Parathyroid adenoma (tissue), 2 donors: ENCODE measurements around the gene ATP8B4.

ENCODE experiments used
- H2AFZ ChIP-seq: fragments of 300-600 bp; sonication (generic); one replicate; pipeline ENCODE4 v1.7.0; 2017; ENCODE audit warnings: antibody characterized with exemption, mild to moderate bottlenecking
- H3K27ac ChIP-seq: fragments of 300-600 bp; sonication (generic); one replicate; pipeline ENCODE4 v1.7.0; 2017
- H3K27me3 ChIP-seq: fragments of 300-600 bp; sonication (generic); one replicate; pipeline ENCODE4 v1.7.0; 2017; ENCODE audit warnings: low read length; ENCODE audit not compliant: control insufficient read depth, insufficient read depth
- H3K36me3 ChIP-seq: fragments of 300-600 bp; sonication (generic); one replicate; pipeline ENCODE4 v1.7.0; 2017; ENCODE audit warnings: low read length; ENCODE audit not compliant: control insufficient read depth, insufficient read depth
- H3K4me1 ChIP-seq: fragments of 300-600 bp; sonication (generic); one replicate; pipeline ENCODE4 v1.7.0; 2017; ENCODE audit warnings: control low read depth
- H3K4me2 ChIP-seq: fragments of 300-600 bp; sonication (generic); one replicate; pipeline ENCODE4 v1.7.0; 2017; ENCODE audit warnings: low read length
- H3K4me3 ChIP-seq: fragments of 300-600 bp; sonication (generic); one replicate; pipeline ENCODE4 v1.7.0; 2017; ENCODE audit warnings: low read depth, low read length
- H3K79me2 ChIP-seq: fragments of 300-600 bp; sonication (generic); one replicate; pipeline ENCODE4 v1.7.0; 2017; ENCODE audit warnings: control low read depth
- H3K9ac ChIP-seq: fragments of 300-600 bp; sonication (generic); one replicate; pipeline ENCODE4 v1.7.0; 2017; ENCODE audit warnings: mild to moderate bottlenecking
- H3K9me3 ChIP-seq: fragments of 300-600 bp; sonication (generic); one replicate; pipeline ENCODE4 v1.7.0; 2017; ENCODE audit warnings: low read length; ENCODE audit not compliant: control insufficient read depth
- CTCF ChIP-seq: fragments of 300-600 bp; sonication (generic); IDR thresholded peaks from one replicate; pipeline ENCODE4 v1.7.0; 2017; ENCODE audit warnings: antibody characterized with exemption, mild to moderate bottlenecking
- donor health status: primary hyperparathyroidism.

ATP8B4 gene

GRCh38 chr15:49908236-49908932 is 210.6 kb downstream of the ATP8B4 start:
- Histone ChIP-seq H3K27me3 (no peaks in the 10 kb centered on the region), H3K4me3 (no peak overlapping the region), H3K4me2 (no peak overlapping the region), H3K9me3 (no peaks in the 10 kb centered on the region), H3K36me3 (no peaks in the 10 kb centered on the region), H3K79me2 (no peaks in the 10 kb centered on the region), H3K27ac (no peak overlapping the region), H2AFZ (no peak overlapping the region), H3K9ac (no peak overlapping the region), H3K4me1 (no peaks in the 10 kb centered on the region)
- TF ChIP-seq CTCF, result no peak

- Histone ChIP-seq H3K27me3 (no peaks in the 10 kb centered on the region), H3K9me3 (no peaks in the 10 kb centered on the region), H3K9ac (no peak overlapping the region), H3K4me3 (no peak overlapping the region), H2AFZ (no peak overlapping the region), H3K36me3 (no peaks in the 10 kb centered on the region), H3K79me2 (no peaks in the 10 kb centered on the region), H3K27ac (no peak overlapping the region), H3K4me2 (no peak overlapping the region), H3K4me1 (no peaks in the 10 kb centered on the region)
- no peak for TF ChIP-seq CTCF
Measured at GRCh38 chr15:49906966-49907365, 212.1 kb downstream of the ATP8B4 start.

DNA sequence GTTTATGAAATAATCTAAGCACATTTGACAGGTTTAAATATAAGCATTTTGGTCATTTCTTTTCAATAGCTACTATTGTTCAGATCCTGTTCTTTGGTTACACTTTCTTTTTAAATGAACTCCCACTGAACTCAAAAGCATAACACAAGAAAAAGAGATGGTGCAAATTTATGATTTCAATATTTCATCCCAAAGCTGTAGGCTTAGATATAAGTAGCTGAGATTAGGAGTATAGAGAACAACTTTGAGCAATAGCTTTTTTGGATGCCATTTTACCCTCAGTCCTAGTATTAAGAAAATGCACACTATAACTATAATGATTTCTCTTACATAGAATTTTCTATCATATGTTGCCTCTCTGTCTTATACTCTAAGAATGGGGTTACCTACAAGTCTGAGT is 213.8 kb downstream of the ATP8B4 start:
- no peak overlapping the region for H3K9ac ChIP-seq
- H2AFZ ChIP-seq, result no peak overlapping the region
- no peaks in the 10 kb centered on the region for H3K9me3 ChIP-seq

DNA sequence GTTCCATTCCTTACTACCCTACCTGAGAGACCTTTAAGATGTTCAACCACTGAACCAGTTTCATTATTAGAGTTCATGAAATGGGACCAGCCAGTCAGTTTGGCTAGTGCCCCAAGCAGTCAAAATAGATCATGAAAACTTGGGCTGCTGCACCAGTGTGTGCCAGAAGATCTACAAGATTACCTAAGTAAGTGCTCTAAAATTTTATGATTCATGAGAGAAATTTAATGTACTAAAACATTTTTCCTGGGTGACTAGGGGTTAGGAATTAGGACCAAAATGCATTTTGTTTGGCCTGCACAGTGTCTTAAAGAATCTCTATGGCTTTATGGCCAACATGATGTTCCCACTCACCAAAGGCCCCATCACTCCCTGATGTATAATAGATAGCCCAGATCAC is 214.7 kb downstream of the ATP8B4 start:
- no peak overlapping the region for H3K4me2 ChIP-seq
- H3K36me3 ChIP-seq, result no peaks in the 10 kb centered on the region
- H3K4me3 ChIP-seq, result no peak overlapping the region
- no peak overlapping the region for H2AFZ ChIP-seq
- H3K9me3 ChIP-seq, result no peaks in the 10 kb centered on the region
- H3K27me3 ChIP-seq, result no peaks in the 10 kb centered on the region
- no peaks in the 10 kb centered on the region for H3K79me2 ChIP-seq
- no peak for TF ChIP-seq CTCF
- no peak overlapping the region for H3K9ac ChIP-seq
- no peaks in the 10 kb centered on the region for H3K4me1 ChIP-seq
- no peak overlapping the region for H3K27ac ChIP-seq

More for the DNA sequence above, 213.8 kb downstream of the ATP8B4 start:
- no peak for TF ChIP-seq CTCF
- Histone ChIP-seq H3K36me3 (no peaks in the 10 kb centered on the region), H3K4me1 (no peaks in the 10 kb centered on the region), H3K27ac (no peak overlapping the region), H3K79me2 (no peaks in the 10 kb centered on the region), H3K4me3 (no peak overlapping the region), H3K27me3 (no peaks in the 10 kb centered on the region), H3K4me2 (no peak overlapping the region)
